Daoy (cell line): ENCODE results near the gene GUCY1A1. TPM values are rescaled to one million over a fixed set of nuclear protein-coding genes. Genes with fewer than 3 reads are reported as not detected.

ENCODE experiments used
- DNase-seq: peaks from one replicate; pipeline ENCODE4 v3.0.0-alpha.2; 2015; ENCODE audit warnings: low read depth
- total RNA-seq: library from RNA; depleted of rRNA; stranded (reverse); fragments of >200 nt; shearing (Covaris generic); gene quantifications from 2 replicates; pipeline ENCODE4 v1.2.3, GENCODE V29; 2014

GUCY1A1 gene
- total RNA-seq, 1 experiment from 2014 or later: 1.4 TPM

GRCh38 chr4:155659176-155659575 is 7.5 kb upstream of the GUCY1A1 start:
- no peak for DNase-seq

- DNase-seq: no peak
Measured at GRCh38 chr4:155660436-155660835, 6.2 kb upstream of the GUCY1A1 start.

GRCh38 chr4:155665054-155665453 is 1.6 kb upstream of the GUCY1A1 start:
- no peak for DNase-seq

GRCh38 chr4:155667222-155667567 is 547 bp downstream of the GUCY1A1 start:
- DNase-seq: peak; percentile 33

- peak; percentile 34 for DNase-seq
Measured at GRCh38 chr4:155667568-155668511, 1.2 kb downstream of the GUCY1A1 start.

- DNase-seq: no peak
Measured at GRCh38 chr4:155668707-155669220, 2.1 kb downstream of the GUCY1A1 start.

GRCh38 chr4:155672342-155672741 is 5.7 kb downstream of the GUCY1A1 start:
- DNase-seq: no peak

- DNase-seq: no peak
Measured at GRCh38 chr4:155673453-155673979, 6.9 kb downstream of the GUCY1A1 start.

- no peak for DNase-seq
Measured at GRCh38 chr4:155674669-155675071, 8.0 kb downstream of the GUCY1A1 start.

GRCh38 chr4:155675709-155676429 is 9.2 kb downstream of the GUCY1A1 start:
- DNase-seq: no peak

GRCh38 chr4:155676430-155676825 is 9.8 kb downstream of the GUCY1A1 start:
- no peak for DNase-seq

GRCh38 chr4:155678011-155678410 is 11.4 kb downstream of the GUCY1A1 start:
- DNase-seq: no peak

- DNase-seq: peak; percentile 60
Measured at GRCh38 chr4:155679343-155679742, 12.7 kb downstream of the GUCY1A1 start.

- DNase-seq: no peak
Measured at GRCh38 chr4:155681886-155682285, 15.2 kb downstream of the GUCY1A1 start.

- no peak for DNase-seq
Measured at GRCh38 chr4:155684423-155684822, 17.8 kb downstream of the GUCY1A1 start.

- no peak for DNase-seq
Measured at GRCh38 chr4:155684892-155685541, 18.4 kb downstream of the GUCY1A1 start.

- DNase-seq: no peak
Measured at GRCh38 chr4:155687380-155687982, 20.8 kb downstream of the GUCY1A1 start.

- no peak for DNase-seq
Measured at GRCh38 chr4:155688211-155688610, 21.6 kb downstream of the GUCY1A1 start.

- DNase-seq: no peak
Measured at GRCh38 chr4:155688860-155689259, 22.2 kb downstream of the GUCY1A1 start.

GRCh38 chr4:155690044-155690837 is 23.6 kb downstream of the GUCY1A1 start:
- no peak for DNase-seq

GRCh38 chr4:155692361-155692760 is 25.7 kb downstream of the GUCY1A1 start:
- DNase-seq: no peak
